Uterus (tissue), 2 donors: ENCODE results near the gene TSPAN4.

Source experiments
- CTCF ChIP-seq, 4 experiments: fragments of 200-600 bp in 2 of 4; fragments of 450-650 bp in 2 of 4; sonication (generic) in 2 of 4; IDR thresholded peaks; one replicate each; pipeline ENCODE4 v1.5.1; 2016 to 2019; ENCODE audit warnings: antibody characterized with exemption in 4 of 4, mild to moderate bottlenecking in 2 of 4, moderate library complexity in 1 of 4
- POLR2A ChIP-seq, 2 donors: fragments of 450-650 bp; IDR thresholded peaks; one replicate each; pipeline ENCODE4 v1.6.1; 2016; ENCODE audit warnings: antibody characterized with exemption in 2 of 2, mild to moderate bottlenecking in 1 of 2, moderate library complexity in 1 of 2

- TF ChIP-seq CTCF (IDR thresholded peaks at IDR 0.05) (no peak), POLR2A (IDR thresholded peaks at IDR 0.05) (no peak)
Measured at GRCh38 chr11:860234-861104, 17.8 kb downstream of the TSPAN4 start.
